ENCODE data around the gene PTCD2.

PTCD2 gene

DNA sequence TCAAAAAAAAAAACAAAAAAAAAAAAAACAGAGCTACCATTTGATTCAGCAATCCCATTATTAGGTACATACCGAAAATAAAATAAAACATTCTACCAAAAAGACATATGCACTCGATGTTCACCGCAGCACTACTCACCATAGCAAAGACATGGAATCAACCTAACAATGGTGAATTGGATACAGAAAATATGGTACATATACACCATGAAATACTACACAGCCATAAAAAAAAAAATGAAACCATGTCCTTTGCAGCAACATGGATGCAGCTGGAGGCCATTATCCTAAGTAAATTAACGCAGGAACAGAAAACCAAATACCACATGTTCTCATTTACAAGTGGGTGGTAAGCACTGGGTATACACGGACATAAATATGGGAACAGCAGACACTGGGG is 21.5 kb upstream of the PTCD2 start:
- DNase-seq: no peak
- in situ Hi-C loops (cut with HindIII; ENCODE audit: low pct_ligation_motif_present, low sequenced_read_pairs): no loop called here
- Histone ChIP-seq H3K27me3 (replicated peaks) (no peaks in the 10 kb centered on the region), H3K4me3 (ENCODE audit: low read depth, low read length) (no peak overlapping the region), H3K27ac (no peak overlapping the region), H3K36me3 (replicated peaks) (no peaks in the 10 kb centered on the region)
- TF ChIP-seq, protein P1, sequence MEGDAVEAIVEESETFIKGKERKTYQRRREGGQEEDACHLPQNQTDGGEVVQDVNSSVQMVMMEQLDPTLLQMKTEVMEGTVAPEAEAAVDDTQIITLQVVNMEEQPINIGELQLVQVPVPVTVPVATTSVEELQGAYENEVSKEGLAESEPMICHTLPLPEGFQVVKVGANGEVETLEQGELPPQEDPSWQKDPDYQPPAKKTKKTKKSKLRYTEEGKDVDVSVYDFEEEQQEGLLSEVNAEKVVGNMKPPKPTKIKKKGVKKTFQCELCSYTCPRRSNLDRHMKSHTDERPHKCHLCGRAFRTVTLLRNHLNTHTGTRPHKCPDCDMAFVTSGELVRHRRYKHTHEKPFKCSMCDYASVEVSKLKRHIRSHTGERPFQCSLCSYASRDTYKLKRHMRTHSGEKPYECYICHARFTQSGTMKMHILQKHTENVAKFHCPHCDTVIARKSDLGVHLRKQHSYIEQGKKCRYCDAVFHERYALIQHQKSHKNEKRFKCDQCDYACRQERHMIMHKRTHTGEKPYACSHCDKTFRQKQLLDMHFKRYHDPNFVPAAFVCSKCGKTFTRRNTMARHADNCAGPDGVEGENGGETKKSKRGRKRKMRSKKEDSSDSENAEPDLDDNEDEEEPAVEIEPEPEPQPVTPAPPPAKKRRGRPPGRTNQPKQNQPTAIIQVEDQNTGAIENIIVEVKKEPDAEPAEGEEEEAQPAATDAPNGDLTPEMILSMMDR (IDR thresholded peaks at IDR 0.05; ENCODE audit: low read depth, low read length, missing control alignments): no peak

DNA sequence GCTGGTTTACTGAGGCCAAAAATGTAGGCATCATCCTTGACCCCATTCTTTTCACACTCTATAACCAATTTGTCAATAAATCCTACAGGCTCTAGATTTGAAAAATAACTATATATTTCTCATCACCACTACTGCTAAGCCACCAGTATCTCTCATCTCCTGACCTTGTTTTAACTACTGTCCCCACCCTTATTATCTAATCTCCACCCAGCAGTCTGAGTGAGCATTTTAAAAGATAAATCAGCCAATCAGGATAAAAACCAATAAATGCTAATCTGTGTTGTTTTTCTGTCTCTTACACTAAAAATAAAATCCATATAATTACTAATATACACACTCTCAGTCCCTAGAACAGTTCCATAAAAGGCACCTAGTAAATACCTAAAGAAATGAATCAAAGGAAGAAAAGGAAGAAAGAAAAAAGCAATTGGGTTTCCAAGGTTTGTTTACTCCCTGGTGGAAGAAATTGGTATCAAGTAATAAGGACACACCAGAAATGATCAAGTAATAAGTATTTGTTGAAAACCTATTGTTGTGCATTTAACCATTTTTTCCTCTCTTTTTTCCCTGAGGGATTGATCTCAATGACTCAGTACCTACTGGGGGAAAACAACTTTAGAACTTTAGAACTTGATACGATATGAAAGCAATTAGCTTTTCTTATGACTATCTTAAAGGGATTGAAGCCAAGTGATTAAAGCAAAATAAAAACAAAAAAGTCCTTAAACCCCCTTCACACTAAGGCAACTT is 19.4 kb upstream of the PTCD2 start:
- TF ChIP-seq, protein P1 (IDR thresholded peaks at IDR 0.05; ENCODE audit: low read depth, low read length, missing control alignments): no peak
- no peaks in the 10 kb centered on the region for H3K27me3 ChIP-seq (replicated peaks)
- no peak for DNase-seq
- no peaks in the 10 kb centered on the region for H3K36me3 ChIP-seq (replicated peaks)
- H3K27ac ChIP-seq: no peak overlapping the region
- in situ Hi-C loops (cut with HindIII; ENCODE audit: low pct_ligation_motif_present, low sequenced_read_pairs): no loop called here
- no peak overlapping the region for H3K4me3 ChIP-seq (ENCODE audit: low read depth, low read length)

DNA sequence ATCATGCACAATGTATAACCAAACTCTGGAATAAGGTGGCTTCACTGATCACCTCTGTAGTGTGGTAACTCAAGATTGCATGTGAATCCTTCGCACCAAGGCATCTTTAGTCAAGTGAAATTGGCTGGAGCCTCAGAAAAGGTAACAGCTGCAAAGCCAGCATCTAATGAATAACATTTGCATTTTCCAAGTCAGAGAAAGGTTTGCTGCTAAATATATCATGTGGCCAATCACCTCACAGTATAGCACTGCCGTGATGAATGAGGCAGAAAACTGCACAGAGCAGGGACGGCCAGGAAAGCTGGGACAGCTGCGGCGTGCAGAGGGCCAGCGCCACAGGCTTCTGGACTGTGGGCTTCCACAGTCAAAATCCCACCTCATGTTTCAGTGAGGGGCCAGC is 18.6 kb upstream of the PTCD2 start:
- in situ Hi-C loops (cut with HindIII; ENCODE audit: low pct_ligation_motif_present, low sequenced_read_pairs): no loop called here
- TF ChIP-seq, protein P1 (IDR thresholded peaks at IDR 0.05; ENCODE audit: low read depth, low read length, missing control alignments): no peak
- no peaks in the 10 kb centered on the region for H3K27me3 ChIP-seq (replicated peaks)
- H3K27ac ChIP-seq: no peak overlapping the region
- DNase-seq: no peak
- H3K36me3 ChIP-seq (replicated peaks): no peaks in the 10 kb centered on the region
- H3K4me3 ChIP-seq (ENCODE audit: low read depth, low read length): no peak overlapping the region

DNA sequence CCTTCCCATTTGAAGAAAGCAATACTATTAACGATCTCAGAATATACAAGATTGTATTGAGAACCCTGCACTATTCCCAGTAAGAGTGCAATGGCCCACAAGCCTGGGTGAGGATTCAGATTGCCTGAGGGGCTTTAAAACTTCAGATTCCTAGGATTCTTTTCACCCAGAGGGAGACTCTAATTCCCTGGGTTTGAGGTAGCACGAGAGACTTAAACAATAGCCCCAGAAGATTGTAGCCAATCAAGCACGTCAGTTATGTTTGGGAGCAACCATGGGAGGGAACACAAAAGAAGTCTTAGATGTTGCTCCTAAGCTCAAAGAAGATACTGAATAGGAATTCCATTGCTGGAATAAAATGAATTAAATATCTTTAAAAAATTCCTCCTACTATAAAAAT is 18.0 kb upstream of the PTCD2 start:
- in situ Hi-C loops (cut with HindIII; ENCODE audit: low pct_ligation_motif_present, low sequenced_read_pairs): no loop called here
- Histone ChIP-seq H3K27me3 (replicated peaks) (no peaks in the 10 kb centered on the region), H3K4me3 (ENCODE audit: low read depth, low read length) (no peak overlapping the region), H3K36me3 (replicated peaks) (no peaks in the 10 kb centered on the region), H3K27ac (no peak overlapping the region)
- TF ChIP-seq, protein P1 (IDR thresholded peaks at IDR 0.05; ENCODE audit: low read depth, low read length, missing control alignments): no peak
- no peak for DNase-seq

DNA sequence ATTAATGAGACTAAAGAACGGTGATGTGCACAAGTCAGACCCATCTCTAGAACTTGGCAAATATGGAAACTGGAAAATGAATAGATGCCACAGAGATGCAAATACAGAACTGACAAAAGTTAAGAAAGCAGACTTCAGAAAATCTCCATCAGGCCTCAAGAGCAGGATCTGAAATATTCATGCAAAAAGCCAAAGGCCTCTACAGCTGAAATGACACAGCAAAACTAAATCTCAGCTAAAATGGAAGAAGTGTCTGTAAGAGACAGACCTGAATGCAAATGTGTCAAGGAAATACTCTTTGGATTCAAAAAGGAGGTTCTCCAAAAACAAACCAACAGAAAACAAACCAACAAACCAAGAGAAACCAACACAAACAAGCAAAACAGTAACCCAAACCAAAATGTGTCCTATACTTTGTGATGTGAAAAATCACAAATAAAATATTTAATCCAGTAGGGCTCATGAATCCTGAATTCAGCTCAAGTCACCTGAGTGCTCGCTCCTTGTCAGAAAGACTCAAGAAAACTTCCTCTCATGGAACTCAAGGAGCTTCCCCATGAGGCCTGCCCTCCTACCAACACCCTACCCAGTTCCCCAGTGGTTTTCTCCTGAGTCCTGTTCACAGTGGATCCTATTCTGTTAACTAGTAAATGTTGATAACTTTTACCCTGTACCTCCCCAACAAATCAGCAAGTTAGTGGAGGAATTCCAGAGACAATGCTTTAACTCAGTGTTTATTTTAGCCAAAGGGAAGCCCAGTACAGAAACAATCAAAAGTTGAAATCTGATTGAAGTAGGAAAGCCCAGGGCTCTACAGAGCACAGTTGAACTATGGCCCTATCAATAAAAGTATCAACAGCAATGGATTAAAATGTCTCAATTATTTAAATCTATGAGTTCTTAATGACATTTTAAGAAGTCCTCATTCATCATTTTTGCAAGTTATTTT is 14.7 kb upstream of the PTCD2 start:
- TF ChIP-seq, protein P1 (IDR thresholded peaks at IDR 0.05; ENCODE audit: low read depth, low read length, missing control alignments): no peak
- H3K27ac ChIP-seq: no peak overlapping the region
- no peaks in the 10 kb centered on the region for H3K27me3 ChIP-seq (replicated peaks)
- no peak for DNase-seq
- H3K36me3 ChIP-seq (replicated peaks): peaks cover 6% of the 10 kb centered on the region
- in situ Hi-C loops (cut with HindIII; ENCODE audit: low pct_ligation_motif_present, low sequenced_read_pairs): no loop called here
- H3K4me3 ChIP-seq (ENCODE audit: low read depth, low read length): no peak overlapping the region
